IPS-20b (cell line): ENCODE data around the gene GSG1L2.

Source experiments
- H3K27ac ChIP-seq: one replicate; pipeline ENCODE4 v1.5.1; 2013; ENCODE audit warnings: low read length
- H3K27me3 ChIP-seq: 2 replicates; pipeline ENCODE4 v1.6.1; 2013; ENCODE audit warnings: mild to moderate bottlenecking, low read length, inconsistent platforms; ENCODE audit not compliant: insufficient read depth
- H3K36me3 ChIP-seq: 2 replicates; pipeline ENCODE4 v1.6.1; 2013; ENCODE audit warnings: low read depth, mild to moderate bottlenecking, inconsistent platforms, low read length, moderate library complexity; ENCODE audit not compliant: insufficient read depth
- H3K4me1 ChIP-seq: 2 replicates; pipeline ENCODE4 v1.6.1; 2013; ENCODE audit warnings: mild to moderate bottlenecking, control low read depth, inconsistent platforms, low read length, moderate library complexity; ENCODE audit not compliant: insufficient read depth
- H3K4me3 ChIP-seq: 2 replicates; pipeline ENCODE4 v1.5.1; 2013; ENCODE audit warnings: mild to moderate bottlenecking, low read length, inconsistent platforms
- H3K9ac ChIP-seq: 2 replicates; pipeline ENCODE4 v1.6.1; 2013; ENCODE audit warnings: low read depth, mild to moderate bottlenecking, inconsistent platforms, low read length, moderate library complexity
- H3K9me3 ChIP-seq: 2 replicates; pipeline ENCODE4 v1.6.1; 2013; ENCODE audit warnings: mild to moderate bottlenecking, low read depth, low read length, inconsistent platforms; ENCODE audit not compliant: insufficient read depth

Gene GSG1L2

GRCh38 chr17:9843152-9844010 lies 21.5 kb upstream of the GSG1L2 start:
- Histone ChIP-seq H3K27me3 (peaks cover 10% of the 10 kb centered on the region), H3K9ac (no peak overlapping the region), H3K36me3 (no peaks in the 10 kb centered on the region), H3K9me3 (no peaks in the 10 kb centered on the region), H3K4me1 (peaks cover 4% of the 10 kb centered on the region; the same call in 1 of the 2 replicates), H3K27ac (no peak overlapping the region), H3K4me3 (no peak overlapping the region)

- H3K27me3 ChIP-seq, result peaks cover 14% of the 10 kb centered on the region
- no peaks in the 10 kb centered on the region for H3K9me3 ChIP-seq
- H3K27ac ChIP-seq, result no peak overlapping the region
- H3K4me3 ChIP-seq, result no peak overlapping the region
- H3K9ac ChIP-seq, result no peak overlapping the region
- H3K36me3 ChIP-seq, result no peaks in the 10 kb centered on the region
- peaks cover 5% of the 10 kb centered on the region; the same call in 1 of the 2 replicates for H3K4me1 ChIP-seq
These were observed 20.3 kb upstream of the GSG1L2 start for GRCh38 chr17:9842057-9842758.

DNA sequence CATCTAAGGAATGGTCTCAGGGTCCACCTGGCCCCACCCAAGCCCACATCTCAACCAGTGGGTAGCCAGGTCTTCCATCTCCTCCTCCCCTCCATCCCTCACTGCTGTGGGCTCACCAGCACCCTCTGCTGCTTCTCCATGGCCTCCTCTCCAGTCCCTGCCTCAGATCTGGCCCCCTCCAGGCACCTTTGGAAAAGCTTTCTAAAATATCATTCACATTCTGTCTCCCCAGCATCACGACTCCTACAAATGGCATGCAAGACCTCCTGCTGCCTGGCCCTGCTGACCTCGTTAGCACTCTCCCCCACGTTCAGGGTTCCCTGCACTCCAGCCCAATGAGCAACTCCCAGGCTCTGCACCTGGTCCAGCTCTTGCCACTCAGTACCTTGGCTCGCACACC lies 17.6 kb upstream of the GSG1L2 start:
- no peak overlapping the region for H3K4me3 ChIP-seq
- H3K36me3 ChIP-seq, result no peaks in the 10 kb centered on the region
- peaks cover 14% of the 10 kb centered on the region for H3K27me3 ChIP-seq
- H3K4me1 ChIP-seq, result peaks cover 5% of the 10 kb centered on the region; the same call in 1 of the 2 replicates
- no peak overlapping the region for H3K9ac ChIP-seq
- no peaks in the 10 kb centered on the region for H3K9me3 ChIP-seq
- H3K27ac ChIP-seq, result no peak overlapping the region

GRCh38 chr17:9837551-9838471 lies 15.9 kb upstream of the GSG1L2 start:
- H3K9me3 ChIP-seq, result no peaks in the 10 kb centered on the region
- H3K27me3 ChIP-seq, result peaks cover 14% of the 10 kb centered on the region
- no peak overlapping the region for H3K4me3 ChIP-seq
- no peak overlapping the region for H3K9ac ChIP-seq
- H3K36me3 ChIP-seq, result no peaks in the 10 kb centered on the region
- no peak overlapping the region for H3K27ac ChIP-seq
- H3K4me1 ChIP-seq, result peaks cover 5% of the 10 kb centered on the region; the same call in 1 of the 2 replicates

- Histone ChIP-seq H3K4me3 (no peak overlapping the region), H3K4me1 (peaks cover 5% of the 10 kb centered on the region; the same call in 1 of the 2 replicates)
These were observed 12.0 kb upstream of the GSG1L2 start for GRCh38 chr17:9833922-9834321.

GRCh38 chr17:9830711-9831110 lies 8.8 kb upstream of the GSG1L2 start:
- H3K9ac ChIP-seq, result no peak overlapping the region

More at GRCh38 chr17:9833922-9834321, 12.0 kb upstream of the GSG1L2 start:
- Histone ChIP-seq H3K9ac (no peak overlapping the region), H3K27me3 (peaks cover 9% of the 10 kb centered on the region), H3K27ac (no peak overlapping the region), H3K36me3 (no peaks in the 10 kb centered on the region), H3K9me3 (no peaks in the 10 kb centered on the region)

DNA sequence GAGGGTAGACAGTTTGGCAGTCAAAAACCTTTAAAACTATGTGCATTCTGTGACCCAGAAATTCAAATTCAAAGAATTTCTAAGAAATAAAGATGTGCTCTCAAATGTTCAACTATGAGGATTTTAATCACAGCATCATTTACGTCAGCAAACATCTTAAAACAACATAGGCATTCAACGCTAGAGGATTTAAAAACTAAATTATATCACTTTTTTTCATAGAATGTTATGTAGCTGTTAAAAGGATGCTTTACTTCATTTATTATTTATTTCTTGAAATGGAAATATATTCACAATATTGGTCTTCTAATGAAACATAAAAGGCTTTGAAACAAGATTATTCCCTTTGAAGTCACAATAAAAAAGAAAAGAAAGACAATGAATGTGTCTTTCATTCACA lies 7.5 kb upstream of the GSG1L2 start:
- H3K9me3 ChIP-seq, result no peaks in the 10 kb centered on the region
- H3K36me3 ChIP-seq, result no peaks in the 10 kb centered on the region
- no peak overlapping the region for H3K9ac ChIP-seq
- H3K4me3 ChIP-seq, result no peak overlapping the region
- H3K27me3 ChIP-seq, result no peaks in the 10 kb centered on the region
- H3K4me1 ChIP-seq, result no peaks in the 10 kb centered on the region
- H3K27ac ChIP-seq, result no peak overlapping the region

More at GRCh38 chr17:9830711-9831110, 8.8 kb upstream of the GSG1L2 start:
- Histone ChIP-seq H3K4me1 (no peaks in the 10 kb centered on the region), H3K36me3 (no peaks in the 10 kb centered on the region), H3K27me3 (no peaks in the 10 kb centered on the region), H3K4me3 (no peak overlapping the region), H3K27ac (no peak overlapping the region), H3K9me3 (no peaks in the 10 kb centered on the region)

- H3K9me3 ChIP-seq, result no peaks in the 10 kb centered on the region
- H3K27me3 ChIP-seq, result no peaks in the 10 kb centered on the region
- no peak overlapping the region for H3K4me3 ChIP-seq
- no peaks in the 10 kb centered on the region for H3K36me3 ChIP-seq
- H3K27ac ChIP-seq, result no peak overlapping the region
- H3K9ac ChIP-seq, result no peak overlapping the region
- H3K4me1 ChIP-seq, result no peaks in the 10 kb centered on the region
These were observed 6.7 kb upstream of the GSG1L2 start for GRCh38 chr17:9828296-9829295.

DNA sequence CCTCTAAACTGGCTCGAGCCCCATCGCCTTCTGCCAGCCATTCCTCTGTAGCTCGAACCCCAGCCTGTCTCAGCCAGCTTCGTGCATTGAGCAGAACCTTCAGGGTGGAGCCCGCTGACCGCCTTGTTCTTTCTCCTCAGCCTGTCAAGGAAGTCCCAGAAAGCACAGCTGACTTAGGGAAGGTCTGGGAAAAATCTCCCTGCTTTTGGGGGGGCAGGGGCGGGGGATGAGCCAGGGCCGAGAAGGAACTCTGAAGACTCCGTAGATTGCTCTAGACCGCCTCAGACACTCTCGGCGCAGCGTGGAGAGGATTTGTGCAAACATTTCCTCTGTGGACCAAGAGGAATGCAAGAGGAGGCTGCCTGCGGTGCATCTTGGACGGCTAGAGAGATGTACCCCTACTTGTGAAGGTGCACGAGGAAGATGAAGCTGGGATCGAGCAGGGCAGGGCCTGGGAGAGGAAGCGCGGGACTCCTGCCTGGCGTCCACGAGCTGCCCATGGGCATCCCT lies 3.8 kb upstream of the GSG1L2 start, which contains the start of gene GLP2R:
Gene GLP2R, plus strand, starts transcription at position 284 of the 510 bp plus-strand sequence. Its CDS starts 140 bp downstream, at position 424.
- no peaks in the 10 kb centered on the region for H3K27me3 ChIP-seq
- no peaks in the 10 kb centered on the region for H3K9me3 ChIP-seq
- H3K4me1 ChIP-seq, result no peaks in the 10 kb centered on the region
- H3K4me3 ChIP-seq, result no peak within 1 kb of the TSS
- H3K9ac ChIP-seq, result no peak within 1 kb of the TSS
- no peak within 1 kb of the TSS for H3K27ac ChIP-seq
- H3K36me3 ChIP-seq, result no peaks in the 10 kb centered on the region

DNA sequence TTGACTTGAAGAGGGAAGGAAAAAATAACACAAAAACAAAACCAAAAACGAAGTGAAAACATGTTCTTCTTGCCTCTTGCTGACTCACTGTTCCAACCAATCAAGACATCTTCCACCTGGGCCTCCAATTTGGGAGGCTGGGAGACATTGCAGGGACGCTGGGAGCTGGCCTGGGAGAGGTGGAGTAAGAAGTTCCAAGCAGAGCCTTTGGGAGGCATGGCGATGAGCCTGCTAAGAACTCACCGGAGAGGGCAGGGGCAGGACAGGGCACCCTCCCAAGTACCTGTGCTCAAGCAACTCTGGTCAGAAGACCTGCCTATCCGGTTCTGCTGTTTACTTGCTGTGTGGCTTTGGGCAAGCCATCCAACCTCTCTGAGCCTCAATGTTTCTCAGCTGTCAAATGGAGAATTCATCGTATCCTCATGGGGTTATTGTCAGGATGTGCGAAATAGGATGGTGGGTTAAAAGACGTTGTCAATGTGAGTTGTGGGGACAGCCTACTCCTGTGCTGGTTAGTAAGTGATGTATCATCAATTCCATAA lies 3.0 kb upstream of the GSG1L2 start:
- no peak overlapping the region for H3K9ac ChIP-seq
- H3K4me1 ChIP-seq, result no peaks in the 10 kb centered on the region
- H3K27ac ChIP-seq, result no peak overlapping the region
- H3K4me3 ChIP-seq, result no peak overlapping the region
- no peaks in the 10 kb centered on the region for H3K9me3 ChIP-seq
- H3K36me3 ChIP-seq, result no peaks in the 10 kb centered on the region
- no peaks in the 10 kb centered on the region for H3K27me3 ChIP-seq
